Measurements from ENCODE around the gene SH2D3C. TPM values are rescaled to one million over a fixed set of nuclear protein-coding genes. Genes with fewer than 3 reads are reported as not detected.

The SH2D3C gene
- total RNA-seq, 1 donor from 2014 or later, result 19.3 TPM

- no peak overlapping the region for H3K27ac Mint-ChIP-seq (ENCODE audit: unreplicated experiment)
- no peak for DNase-seq (ENCODE audit: extremely low spot score, unreplicated experiment)
- H3K4me1 Mint-ChIP-seq (ENCODE audit: unreplicated experiment), result no peaks in the 10 kb centered on the region
- no peak overlapping the region for H3K4me3 Mint-ChIP-seq (ENCODE audit: unreplicated experiment)
- H3K27me3 Mint-ChIP-seq (ENCODE audit: unreplicated experiment), result no peaks in the 10 kb centered on the region
- TF ChIP-seq CTCF (IDR thresholded peaks at IDR 0.05), result no peak
- peaks cover 18% of the 10 kb centered on the region for H3K36me3 Mint-ChIP-seq (ENCODE audit: unreplicated experiment)
- no peaks in the 10 kb centered on the region for H3K9me3 Mint-ChIP-seq (ENCODE audit: unreplicated experiment)
Measured at GRCh38 chr9:127744398-127745110, 33.9 kb downstream of the SH2D3C start.

- Mint-ChIP-seq H3K4me3 (ENCODE audit: unreplicated experiment) (no peak overlapping the region), H3K27me3 (ENCODE audit: unreplicated experiment) (no peaks in the 10 kb centered on the region), H3K4me1 (ENCODE audit: unreplicated experiment) (no peaks in the 10 kb centered on the region), H3K9me3 (ENCODE audit: unreplicated experiment) (no peaks in the 10 kb centered on the region), H3K36me3 (ENCODE audit: unreplicated experiment) (peaks cover 20% of the 10 kb centered on the region), H3K27ac (ENCODE audit: unreplicated experiment) (no peak overlapping the region)
- TF ChIP-seq CTCF (IDR thresholded peaks at IDR 0.05), result no peak
- no peak for DNase-seq (ENCODE audit: extremely low spot score, unreplicated experiment)
Measured at GRCh38 chr9:127742435-127743088, 35.9 kb downstream of the SH2D3C start.

- H3K4me1 Mint-ChIP-seq (ENCODE audit: unreplicated experiment), result no peaks in the 10 kb centered on the region
- peaks cover 17% of the 10 kb centered on the region for H3K36me3 Mint-ChIP-seq (ENCODE audit: unreplicated experiment)
- no peak for TF ChIP-seq CTCF (IDR thresholded peaks at IDR 0.05)
- no peak for DNase-seq (ENCODE audit: extremely low spot score, unreplicated experiment)
- H3K4me3 Mint-ChIP-seq (ENCODE audit: unreplicated experiment), result no peak overlapping the region
- no peak overlapping the region for H3K27ac Mint-ChIP-seq (ENCODE audit: unreplicated experiment)
- H3K27me3 Mint-ChIP-seq (ENCODE audit: unreplicated experiment), result no peaks in the 10 kb centered on the region
- H3K9me3 Mint-ChIP-seq (ENCODE audit: unreplicated experiment), result no peaks in the 10 kb centered on the region
Measured at GRCh38 chr9:127741831-127742434, 36.5 kb downstream of the SH2D3C start.

GRCh38 chr9:127739614-127740330 lies 38.7 kb downstream of the SH2D3C start:
- Mint-ChIP-seq H3K4me3 (ENCODE audit: unreplicated experiment) (no peak overlapping the region), H3K27me3 (ENCODE audit: unreplicated experiment) (no peaks in the 10 kb centered on the region), H3K27ac (ENCODE audit: unreplicated experiment) (no peak overlapping the region), H3K4me1 (ENCODE audit: unreplicated experiment) (peaks cover 2% of the 10 kb centered on the region), H3K36me3 (ENCODE audit: unreplicated experiment) (peaks cover 16% of the 10 kb centered on the region), H3K9me3 (ENCODE audit: unreplicated experiment) (no peaks in the 10 kb centered on the region)
- no peak for TF ChIP-seq CTCF (IDR thresholded peaks at IDR 0.05)
- no peak for DNase-seq (ENCODE audit: extremely low spot score, unreplicated experiment)
